ENCODE results near the gene PPP1R12C. TPM values are rescaled to one million over a fixed set of nuclear protein-coding genes. Genes with fewer than 3 reads are reported as not detected.

PPP1R12C gene
- 110 and 114 TPM in 2 replicates for total RNA-seq (2021)
- percentile 67 among the genes with signal in this experiment for Bru-seq, nascent RNA
- BruChase-seq, experiment 1, labeled RNA remaining after a 2-hour chase: percentile 84 among the genes with signal in this experiment
- percentile 80 among the genes with signal in this experiment for BruChase-seq, experiment 2, labeled RNA remaining after a 6-hour chase
- long read RNA-seq, partial matches to known transcripts: 9 of 37 reads
- long read RNA-seq, other reads (novel, unspliced or antisense): 20 of 37 reads

GRCh38 chr19:55116859-55117662 lies at the start of gene PPP1R12C:
TSS of gene PPP1R12C (minus strand) at chr19:55117637. CDS start at chr19:55117543, 94 bp downstream.
- POLR2A ChIA-PET (ENCODE audit: unreplicated experiment): interaction anchor here (0.6 to 1.0 kb wide), 6 partner anchors 30 to 483 kb away, joined by 4 to 22 read pairs (median 10); partner anchors contain the start of genes FIZ1 and PPP6R1
- peak within 1 kb of the TSS; percentile 47 for H3K27ac ChIP-seq
- H3K4me1 ChIP-seq (replicated peaks; ENCODE audit: insufficient read depth): peaks cover 22% of the 10 kb centered on the region
- peaks cover 50% of the 10 kb centered on the region for H3K79me2 ChIP-seq (ENCODE audit: low read depth)
- peaks cover 44% of the 10 kb centered on the region for H4K20me1 ChIP-seq (ENCODE audit: insufficient read depth)
- peak within 1 kb of the TSS; percentile 89 for H2AFZ ChIP-seq
- no peaks in the 10 kb centered on the region for H3K9me3 ChIP-seq (ENCODE audit: insufficient read depth, low read depth)
- no peak for DNase-seq
- peak within 1 kb of the TSS; percentile 99 for H3K4me3 ChIP-seq
- H3K36me3 ChIP-seq (ENCODE audit: low read depth): no peaks in the 10 kb centered on the region
- TF ChIP-seq EZH2 (IDR thresholded peaks at IDR 0.05; ENCODE audit: low read depth): no peak
- TF ChIP-seq, protein P1, sequence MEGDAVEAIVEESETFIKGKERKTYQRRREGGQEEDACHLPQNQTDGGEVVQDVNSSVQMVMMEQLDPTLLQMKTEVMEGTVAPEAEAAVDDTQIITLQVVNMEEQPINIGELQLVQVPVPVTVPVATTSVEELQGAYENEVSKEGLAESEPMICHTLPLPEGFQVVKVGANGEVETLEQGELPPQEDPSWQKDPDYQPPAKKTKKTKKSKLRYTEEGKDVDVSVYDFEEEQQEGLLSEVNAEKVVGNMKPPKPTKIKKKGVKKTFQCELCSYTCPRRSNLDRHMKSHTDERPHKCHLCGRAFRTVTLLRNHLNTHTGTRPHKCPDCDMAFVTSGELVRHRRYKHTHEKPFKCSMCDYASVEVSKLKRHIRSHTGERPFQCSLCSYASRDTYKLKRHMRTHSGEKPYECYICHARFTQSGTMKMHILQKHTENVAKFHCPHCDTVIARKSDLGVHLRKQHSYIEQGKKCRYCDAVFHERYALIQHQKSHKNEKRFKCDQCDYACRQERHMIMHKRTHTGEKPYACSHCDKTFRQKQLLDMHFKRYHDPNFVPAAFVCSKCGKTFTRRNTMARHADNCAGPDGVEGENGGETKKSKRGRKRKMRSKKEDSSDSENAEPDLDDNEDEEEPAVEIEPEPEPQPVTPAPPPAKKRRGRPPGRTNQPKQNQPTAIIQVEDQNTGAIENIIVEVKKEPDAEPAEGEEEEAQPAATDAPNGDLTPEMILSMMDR (conservative IDR thresholded peaks at IDR 0.05): no peak
- peak within 1 kb of the TSS; percentile 100 for H3K4me2 ChIP-seq
- peaks cover 18% of the 10 kb centered on the region for H3F3A ChIP-seq (ENCODE audit: insufficient read depth, low read depth)
- intact Hi-C loops (cut with micrococcal nuclease; ENCODE audit: unreplicated experiment): loop anchor here (1.0 to 2.0 kb wide), 4 partner anchors 48 to 222 kb away; partner anchors contain the start of genes DNAAF3 and KMT5C
- BruUV-seq (replicated peaks): no TSS peak
- H3K27me3 ChIP-seq (ENCODE audit: insufficient read depth, low read depth): no peaks in the 10 kb centered on the region
- H3K9me2 ChIP-seq (ENCODE audit: insufficient read depth): no peaks in the 10 kb centered on the region
- CTCF ChIA-PET: interaction anchor here (0.6 to 0.7 kb wide), 3 partner anchors 37 to 423 kb away, joined by 3 to 8 read pairs (median 5); no protein-coding TSS in a partner anchor

GRCh38 chr19:55166530-55167268 lies 49.3 kb upstream of the PPP1R12C start, which contains the start of gene DNAAF3:
TSS of gene DNAAF3 (minus strand) at chr19:55166613. CDS start at chr19:55166413, 200 bp downstream.
- H3K4me1 ChIP-seq (replicated peaks; ENCODE audit: insufficient read depth): peaks cover 13% of the 10 kb centered on the region
- no peaks in the 10 kb centered on the region for H3K36me3 ChIP-seq (ENCODE audit: low read depth)
- no peaks in the 10 kb centered on the region for H3K9me2 ChIP-seq (ENCODE audit: insufficient read depth)
- BruUV-seq (replicated peaks): no TSS peak
- peak; percentile 96 to 99 for DNase-seq
- intact Hi-C loops (cut with micrococcal nuclease; ENCODE audit: unreplicated experiment): loop anchor here (1.0 to 10.0 kb wide), 10 partner anchors 22 to 492 kb away; partner anchors contain the start of genes FIZ1, KMT5C, PPP1R12C and PPP6R1
- H4K20me1 ChIP-seq (ENCODE audit: insufficient read depth): no peaks in the 10 kb centered on the region
- H3K4me2 ChIP-seq: peak within 1 kb of the TSS; percentile 78
- no peaks in the 10 kb centered on the region for H3K79me2 ChIP-seq (ENCODE audit: low read depth)
- H3K27me3 ChIP-seq (ENCODE audit: insufficient read depth, low read depth): no peaks in the 10 kb centered on the region
- peak within 1 kb of the TSS; percentile 93 for H2AFZ ChIP-seq
- TF ChIP-seq, protein P1 (conservative IDR thresholded peaks at IDR 0.05): no peak
- no peak for TF ChIP-seq EZH2 (IDR thresholded peaks at IDR 0.05; ENCODE audit: low read depth)
- CTCF ChIA-PET: interaction anchor here (0.5 to 2.3 kb wide), 9 partner anchors 11 to 258 kb away, joined by 3 to 16 read pairs (median 3); no protein-coding TSS in a partner anchor
- peak within 1 kb of the TSS; percentile 71 for H3K27ac ChIP-seq
- H3K4me3 ChIP-seq: peak within 1 kb of the TSS; percentile 70
- peaks cover 22% of the 10 kb centered on the region for H3F3A ChIP-seq (ENCODE audit: insufficient read depth, low read depth)
- POLR2A ChIA-PET (ENCODE audit: unreplicated experiment): interaction anchor here (0.6 to 1.4 kb wide), 19 partner anchors 10 to 473 kb away, joined by 3 to 14 read pairs (median 5); partner anchors contain the start of genes HSPBP1, PPP6R1, PTPRH and TMEM238
- no peaks in the 10 kb centered on the region for H3K9me3 ChIP-seq (ENCODE audit: insufficient read depth, low read depth)

All from PC-9 (cell line).